GM23248 (cell line): Measurements from ENCODE around the gene KIF16B. TPM values are rescaled to one million over a fixed set of nuclear protein-coding genes. Genes with fewer than 3 reads are reported as not detected.

ENCODE experiments used
- DNase-seq: peaks from one replicate; pipeline ENCODE4 v3.0.0-alpha.2; 2015
- H2AFZ ChIP-seq: fragments of 200-600 bp; sonication (generic); 2 replicates; pipeline ENCODE4 v1.6.1; 2016; ENCODE audit warnings: antibody characterized with exemption
- H3F3A ChIP-seq: fragments of 200-600 bp; sonication (generic); 2 replicates; pipeline ENCODE4 v1.6.1; 2016; ENCODE audit warnings: mild to moderate bottlenecking, antibody characterized with exemption, mixed run types; ENCODE audit not compliant: insufficient read depth
- H3K27ac ChIP-seq: fragments of 200-600 bp; sonication (generic); 2 replicates; pipeline ENCODE4 v1.5.1; 2016; ENCODE audit warnings: mild to moderate bottlenecking
- H3K27me3 ChIP-seq: fragments of 200-600 bp; sonication (generic); replicated peaks from 2 replicates; pipeline ENCODE4 v1.6.1; 2016; ENCODE audit warnings: mild to moderate bottlenecking; ENCODE audit not compliant: insufficient read depth
- H3K36me3 ChIP-seq: fragments of 200-600 bp; sonication (generic); 2 replicates; pipeline ENCODE4 v1.6.1; 2016; ENCODE audit warnings: low read depth, mild to moderate bottlenecking
- H3K4me1 ChIP-seq: fragments of 200-600 bp; sonication (generic); 2 replicates; pipeline ENCODE4 v1.6.1; 2016; ENCODE audit warnings: mild to moderate bottlenecking; ENCODE audit not compliant: insufficient read depth
- H3K4me2 ChIP-seq: fragments of 200-600 bp; sonication (generic); one replicate; pipeline ENCODE4 v1.6.1; 2016; ENCODE audit warnings: mild to moderate bottlenecking; ENCODE audit not compliant: unreplicated experiment
- H3K4me3 ChIP-seq: fragments of 200-600 bp; sonication (generic); 2 replicates; pipeline ENCODE4 v1.5.1; 2016; ENCODE audit warnings: mild to moderate bottlenecking
- H3K79me2 ChIP-seq: fragments of 200-600 bp; sonication (generic); 2 replicates; pipeline ENCODE4 v1.6.1; 2016; ENCODE audit warnings: mild to moderate bottlenecking; ENCODE audit not compliant: insufficient read depth
- H3K9ac ChIP-seq: fragments of 200-600 bp; sonication (generic); 2 replicates; pipeline ENCODE4 v1.6.1; 2016; ENCODE audit warnings: mild to moderate bottlenecking
- H3K9me2 ChIP-seq: fragments of 200-600 bp; sonication (generic); 2 replicates; pipeline ENCODE4 v1.6.1; 2016; ENCODE audit warnings: mixed run types, mild to moderate bottlenecking, moderate library complexity; ENCODE audit not compliant: insufficient read depth
- H3K9me3 ChIP-seq: fragments of 200-600 bp; sonication (generic); one replicate; pipeline ENCODE4 v1.6.1; 2017; ENCODE audit warnings: low read depth
- H4K20me1 ChIP-seq: fragments of 200-600 bp; sonication (generic); 2 replicates; pipeline ENCODE4 v1.6.0; 2016; ENCODE audit not compliant: insufficient read depth
- EZH2 ChIP-seq: fragments of 200-600 bp; sonication (generic); IDR thresholded peaks from 2 replicates; pipeline ENCODE4 v1.6.1; 2018; ENCODE audit warnings: antibody characterized with exemption, mild to moderate bottlenecking; ENCODE audit not compliant: insufficient read depth, poor library complexity, severe bottlenecking
- EZH2phosphoT487 ChIP-seq: fragments of 200-600 bp; sonication (generic); IDR thresholded peaks from 2 replicates; pipeline ENCODE4 v1.6.1; 2018; ENCODE audit warnings: antibody characterized with exemption, moderate library complexity, mild to moderate bottlenecking, low read depth; ENCODE audit not compliant: insufficient read depth
- WGBS, 2 experiments: methylation state at CpG; one replicate each; pipeline ENCODE4 v1.1.6; 2015 to 2017; ENCODE audit warnings: low lambda C conversion rate in 2 of 2, low coverage in 1 of 2; ENCODE audit errors: missing lambda C conversion rate in 2 of 2; 5-methylcytosine and 5-hydroxymethylcytosine counted together
- in situ Hi-C: fragments of 300-500 bp; cut with MboI; formaldehyde crosslinking; loops from 2 replicates; pipeline ENCODE4 v1.15.0; 2020
- polyA plus RNA-seq: library from polyadenylated mRNA; unstranded; fragments of >200 nt; fragmentation: Nextera tagmentation; extraction: Ambion mirVana; gene quantifications from 2 replicates; pipeline ENCODE4 v1.2.1, GENCODE V29; 2016
- total RNA-seq: library from RNA; depleted of rRNA; stranded (reverse); fragments of >200 nt; shearing (Covaris generic); gene quantifications from 2 replicates; pipeline ENCODE4 v1.2.3, GENCODE V29; 2014

KIF16B gene
- total and polyA plus RNA-seq, 2 experiments from 2014 or later, result 1.7 to 2.6 TPM

GRCh38 chr20:16271450-16271849 lies 301.8 kb downstream of the KIF16B start:
- no peak overlapping the region for H3K4me3 ChIP-seq

GRCh38 chr20:16270989-16271388 lies 302.3 kb downstream of the KIF16B start:
- Histone ChIP-seq H3K4me1 (no peaks in the 10 kb centered on the region), H3K36me3 (no peaks in the 10 kb centered on the region), H3K9ac (no peak overlapping the region), H3K4me2 (no peak overlapping the region), H3K9me3 (no peaks in the 10 kb centered on the region), H3K9me2 (no peaks in the 10 kb centered on the region), H3K4me3 (no peak overlapping the region), H3K79me2 (no peaks in the 10 kb centered on the region), H3K27ac (no peak overlapping the region), H3F3A (no peaks in the 10 kb centered on the region), H4K20me1 (no peaks in the 10 kb centered on the region), H2AFZ (no peak overlapping the region), H3K27me3 (no peaks in the 10 kb centered on the region)
- in situ Hi-C loops, result no loop called here
- WGBS, 2 experiments, result 69 to 74% methylated on average over 4 of the region's 4 CpGs
- TF ChIP-seq EZH2phosphoT487 (no peak), EZH2 (no peak)
- no peak for DNase-seq

More at GRCh38 chr20:16271450-16271849, 301.8 kb downstream of the KIF16B start:
- no peak overlapping the region for H2AFZ ChIP-seq
- 81 to 84% methylated on average over 1 of the region's 1 CpG for WGBS, 2 experiments
- no peaks in the 10 kb centered on the region for H3K27me3 ChIP-seq
- no peak for DNase-seq
- H3K36me3 ChIP-seq, result no peaks in the 10 kb centered on the region
- no peak for TF ChIP-seq EZH2
- no peak for TF ChIP-seq EZH2phosphoT487
- in situ Hi-C loops, result no loop called here
- no peaks in the 10 kb centered on the region for H3F3A ChIP-seq
- no peak overlapping the region for H3K4me2 ChIP-seq
- no peaks in the 10 kb centered on the region for H3K79me2 ChIP-seq
- H4K20me1 ChIP-seq, result no peaks in the 10 kb centered on the region
- H3K27ac ChIP-seq, result no peak overlapping the region
- no peak overlapping the region for H3K9ac ChIP-seq
- H3K4me1 ChIP-seq, result no peaks in the 10 kb centered on the region
- no peaks in the 10 kb centered on the region for H3K9me2 ChIP-seq
- H3K9me3 ChIP-seq, result no peaks in the 10 kb centered on the region

- H3K4me3 ChIP-seq, result no peak overlapping the region
- no peaks in the 10 kb centered on the region for H3K36me3 ChIP-seq
- no peak overlapping the region for H3K27ac ChIP-seq
- H3F3A ChIP-seq, result no peaks in the 10 kb centered on the region
- no peaks in the 10 kb centered on the region for H3K9me2 ChIP-seq
- H3K4me1 ChIP-seq, result no peaks in the 10 kb centered on the region
- H3K4me2 ChIP-seq, result no peak overlapping the region
- DNase-seq, result no peak
- H3K27me3 ChIP-seq, result no peaks in the 10 kb centered on the region
- H3K9ac ChIP-seq, result no peak overlapping the region
- H2AFZ ChIP-seq, result no peak overlapping the region
- H3K9me3 ChIP-seq, result no peaks in the 10 kb centered on the region
- no peaks in the 10 kb centered on the region for H4K20me1 ChIP-seq
- TF ChIP-seq EZH2phosphoT487 (no peak), EZH2 (no peak)
- in situ Hi-C loops, result no loop called here
- no peaks in the 10 kb centered on the region for H3K79me2 ChIP-seq
- WGBS, 2 experiments, result 56 to 59% methylated on average over 6 of the region's 6 CpGs
Observed at GRCh38 chr20:16270314-16270931, 302.8 kb downstream of the KIF16B start.

GRCh38 chr20:16267526-16267925 lies 305.7 kb downstream of the KIF16B start:
- no peak for DNase-seq
- Histone ChIP-seq H3K9me2 (no peaks in the 10 kb centered on the region), H3K79me2 (no peaks in the 10 kb centered on the region), H3K9ac (no peak overlapping the region), H3K4me3 (no peak overlapping the region), H3K36me3 (no peaks in the 10 kb centered on the region), H3K27ac (no peak overlapping the region), H4K20me1 (no peaks in the 10 kb centered on the region), H3F3A (no peaks in the 10 kb centered on the region), H2AFZ (no peak overlapping the region), H3K27me3 (no peaks in the 10 kb centered on the region), H3K9me3 (no peaks in the 10 kb centered on the region), H3K4me2 (no peak overlapping the region), H3K4me1 (no peaks in the 10 kb centered on the region)
- in situ Hi-C loops, result no loop called here
- no peak for TF ChIP-seq EZH2phosphoT487
- TF ChIP-seq EZH2, result no peak
- whole genome bisulfite sequencing, 2 experiments, result 72 to 83% methylated on average over 4 of the region's 4 CpGs

- H3K9ac ChIP-seq, result no peak overlapping the region
- WGBS, 2 experiments, result 27 to 46% methylated on average over 5 of the region's 5 CpGs
- no peak for TF ChIP-seq EZH2
- no peak for TF ChIP-seq EZH2phosphoT487
Observed at GRCh38 chr20:16265334-16265733, 307.9 kb downstream of the KIF16B start.

More at GRCh38 chr20:16265334-16265733, 307.9 kb downstream of the KIF16B start:
- in situ Hi-C loops, result no loop called here
- Histone ChIP-seq H3K9me2 (no peaks in the 10 kb centered on the region), H3F3A (no peaks in the 10 kb centered on the region), H3K9me3 (no peaks in the 10 kb centered on the region), H3K27me3 (no peaks in the 10 kb centered on the region), H4K20me1 (no peaks in the 10 kb centered on the region), H3K27ac (no peak overlapping the region), H3K4me1 (peaks cover 3% of the 10 kb centered on the region; the same call in 1 of the 2 replicates), H3K4me2 (no peak overlapping the region), H3K79me2 (no peaks in the 10 kb centered on the region), H3K36me3 (no peaks in the 10 kb centered on the region), H3K4me3 (no peak overlapping the region), H2AFZ (no peak overlapping the region)
- DNase-seq, result no peak
